Measurements from ENCODE around the gene PPP2R3A. TPM values are rescaled to one million over a fixed set of nuclear protein-coding genes. Genes with fewer than 3 reads are reported as not detected.
"Not testable (repeated sequence)": the region's sequence is repeated elsewhere in the genome, so short reads cannot be mapped to it uniquely, and the experiment has no call there.

The PPP2R3A gene
- total RNA-seq, 6 experiments from 2014 or later = 21.2 to 26.1 (median 24.8) TPM

GRCh38 chr3:136187868-136188267 lies 222.3 kb downstream of the PPP2R3A start:
- no peak for DNase-seq
- Mint-ChIP-seq H3K27me3 (ENCODE audit: insufficient read depth) (peaks cover 2% of the 10 kb centered on the region; the same call in 1 of the 2 replicates), H3K9me3 (no peaks in the 10 kb centered on the region), H3K4me1 (ENCODE audit: low read depth) (peaks cover 58% of the 10 kb centered on the region), H3K27ac (0 out of 2 replicates have a peak overlapping the region, but pooled peaks have one; percentile 7), H3K36me3 (ENCODE audit: low read depth) (peaks cover 18% of the 10 kb centered on the region), H3K4me3 (no peak overlapping the region)
- TF ChIP-seq CTCF (IDR thresholded peaks at IDR 0.05) = no peak

GRCh38 chr3:136189043-136189442 lies 223.5 kb downstream of the PPP2R3A start:
- no peak overlapping the region; the same call in 1 of the 2 replicates for H3K27ac Mint-ChIP-seq
- H3K4me3 Mint-ChIP-seq = no peak overlapping the region
- peaks cover 3% of the 10 kb centered on the region; the same call in 1 of the 2 replicates for H3K27me3 Mint-ChIP-seq (ENCODE audit: insufficient read depth)
- H3K9me3 Mint-ChIP-seq = no peaks in the 10 kb centered on the region
- peaks cover 54% of the 10 kb centered on the region for H3K4me1 Mint-ChIP-seq (ENCODE audit: low read depth)
- DNase-seq = no peak
- peaks cover 26% of the 10 kb centered on the region for H3K36me3 Mint-ChIP-seq (ENCODE audit: low read depth)
- TF ChIP-seq CTCF (IDR thresholded peaks at IDR 0.05) = no peak

GRCh38 chr3:136189859-136190617 lies 224.5 kb downstream of the PPP2R3A start:
- H3K36me3 Mint-ChIP-seq (ENCODE audit: low read depth) = peaks cover 36% of the 10 kb centered on the region
- H3K4me3 Mint-ChIP-seq = no peak overlapping the region; the same call in 1 of the 2 replicates
- no peak for TF ChIP-seq CTCF (IDR thresholded peaks at IDR 0.05)
- no peak for DNase-seq
- peaks cover 4% of the 10 kb centered on the region for H3K9me3 Mint-ChIP-seq
- peaks cover 54% of the 10 kb centered on the region for H3K4me1 Mint-ChIP-seq (ENCODE audit: low read depth)
- no peak overlapping the region for H3K27ac Mint-ChIP-seq
- H3K27me3 Mint-ChIP-seq (ENCODE audit: insufficient read depth) = peaks cover 9% of the 10 kb centered on the region; the same call in 1 of the 2 replicates

- Mint-ChIP-seq H3K27me3 (ENCODE audit: insufficient read depth) (peaks cover 15% of the 10 kb centered on the region), H3K27ac (peak overlapping the region; percentile 94), H3K36me3 (ENCODE audit: low read depth) (peaks cover 38% of the 10 kb centered on the region), H3K4me1 (ENCODE audit: low read depth) (peaks cover 41% of the 10 kb centered on the region), H3K4me3 (peak overlapping the region; percentile 97)
- H3K9me3 Mint-ChIP-seq, DNase-seq: not testable (repeated sequence)
These were observed 226.7 kb downstream of the PPP2R3A start for GRCh38 chr3:136192195-136192594.

GRCh38 chr3:136192831-136193230 lies 227.3 kb downstream of the PPP2R3A start:
- Mint-ChIP-seq H3K27ac (peak overlapping the region; percentile 94), H3K9me3 (peaks cover 5% of the 10 kb centered on the region), H3K36me3 (ENCODE audit: low read depth) (peaks cover 38% of the 10 kb centered on the region), H3K27me3 (ENCODE audit: insufficient read depth) (peaks cover 15% of the 10 kb centered on the region), H3K4me1 (ENCODE audit: low read depth) (peaks cover 48% of the 10 kb centered on the region), H3K4me3 (peak overlapping the region; percentile 97)
- no peak for DNase-seq
- TF ChIP-seq CTCF (IDR thresholded peaks at IDR 0.05) = no peak
